ENCODE data around the gene SLC25A1. TPM values are rescaled to one million over a fixed set of nuclear protein-coding genes. Genes with fewer than 3 reads are reported as not detected.

The SLC25A1 gene
- total and polyA plus RNA-seq, 10 of the 15 experiments (the other 5 are each of a cell fraction or from before 2014, with no cell fraction given) = 2.3 to 79.0 (median 30.3) TPM

GRCh38 chr22:19149991-19150390 lies 28.5 kb downstream of the SLC25A1 start, which contains the start of gene GSC2:
TSS of gene GSC2 (minus strand) at chr22:19150292. CDS start at chr22:19150283, 9 bp downstream.
- no peak for FAIRE-seq
- intact Hi-C loops (cut with micrococcal nuclease; ENCODE audit: unreplicated experiment) = no loop called here

More at GRCh38 chr22:19149991-19150390, 28.5 kb downstream of the SLC25A1 start, which contains the start of gene GSC2:
- SMC1A ChIA-PET (ENCODE audit: uncharacterized antibody, unreplicated experiment) = no interaction called here
- POLR2A ChIA-PET = no interaction called here
- DNase-seq (ENCODE audit: low read depth, low spot score) (no peak), ATAC-seq (no peak)
- no peak within 1 kb of the TSS for H3K9ac ChIP-seq (ENCODE audit: control insufficient read depth, insufficient read depth, low read length)
- H4K20me1 ChIP-seq (ENCODE audit: control insufficient read depth, insufficient read depth) = no peaks in the 10 kb centered on the region
- peaks cover 5 to 18% of the 10 kb centered on the region in 2 experiments for H3K27me3 ChIP-seq (replicated peaks in 1 of 2; ENCODE audit: control insufficient read depth in 2 of 2, insufficient read depth in 2 of 2, low read length in 1 of 2)
- 17% methylated on average over 39 of the region's 59 CpGs for WGBS (ENCODE audit: insufficient coverage, insufficient replicate concordance, low lambda C conversion rate, missing lambda C conversion rate)
- RAD21 ChIA-PET (ENCODE audit: unreplicated experiment) = no interaction called here
- H3K4me2 ChIP-seq (ENCODE audit: control insufficient read depth, insufficient read depth) = no peak within 1 kb of the TSS
- H2AFZ ChIP-seq (ENCODE audit: control insufficient read depth, low read depth, low read length) = no peak within 1 kb of the TSS
- no peaks in the 10 kb centered on the region for H3K4me1 ChIP-seq (ENCODE audit: control insufficient read depth, insufficient read depth, low read length)
- CTCF ChIA-PET = no interaction called here
- H3K36me3 ChIP-seq (ENCODE audit: control insufficient read depth in 2 of 2, insufficient read depth in 2 of 2, low read length in 1 of 2) = no peaks in the 10 kb centered on the region
- no peak for TF ChIP-seq FOS (IDR thresholded peaks at IDR 0.05; ENCODE audit: borderline replicate concordance, extremely low read depth, insufficient read length)
- TF ChIP-seq SUPT20H (IDR thresholded peaks at IDR 0.05; ENCODE audit: borderline replicate concordance, control insufficient read depth, low read depth, low read length) = no peak
- TF ChIP-seq ZBTB11 (CRISPR knock-in tag; IDR thresholded peaks at IDR 0.05) = no peak
- TF ChIP-seq SUZ12 (IDR thresholded peaks at IDR 0.05; ENCODE audit: unreplicated experiment) = no peak
- TF ChIP-seq CTCF (IDR thresholded peaks at IDR 0.05 in 2 of 3, conservative IDR thresholded peaks at IDR 0.05 in 1 of 3; ENCODE audit: control insufficient read depth in 2 of 3, extremely low read depth in 1 of 3, insufficient read depth in 1 of 3, low read depth in 3 of 3, low read length in 3 of 3) = no peak
- TF ChIP-seq IKZF1 (conservative IDR thresholded peaks at IDR 0.05) = no peak
- TF ChIP-seq CHD1 (IDR thresholded peaks at IDR 0.05; ENCODE audit: low read depth, low read length) = no peak
- TF ChIP-seq ZBED1 (IDR thresholded peaks at IDR 0.05; ENCODE audit: borderline replicate concordance) = no peak
- no peak for TF ChIP-seq RBBP5 (conservative IDR thresholded peaks at IDR 0.05)
- TF ChIP-seq POLR2A (IDR thresholded peaks at IDR 0.05; ENCODE audit: low read depth, low read length) = no peak
- TF ChIP-seq NR2C1 (IDR thresholded peaks at IDR 0.05) = no peak
- H3K9me3 ChIP-seq (replicated peaks; ENCODE audit: control insufficient read depth, insufficient read depth, low read length) = no peaks in the 10 kb centered on the region
- BruUV-seq (replicated peaks) = no TSS peak
- no peak within 1 kb of the TSS for H3K27ac ChIP-seq (ENCODE audit: control insufficient read depth, insufficient read depth)
- no peaks in the 10 kb centered on the region for H3K79me2 ChIP-seq (ENCODE audit: control insufficient read depth, insufficient read depth, low read length)
- no peak within 1 kb of the TSS for H3K4me3 ChIP-seq
- in situ Hi-C loops (cut with MboI) = no loop called here

Data from GM12878 (cell line).